Thyroid gland (tissue), 4 donors: ENCODE measurements around the gene CELF5.

Experiments
- POLR2A ChIP-seq, 2 donors: fragments of 450-650 bp; IDR thresholded peaks; one replicate each; pipeline ENCODE4 v1.6.1; 2017; ENCODE audit warnings: antibody characterized with exemption in 2 of 2, mild to moderate bottlenecking in 2 of 2, moderate library complexity in 1 of 2
- TF ChIP-seq, protein P1 (sequence below), 6 experiments: fragments of 200-600 bp in 3 of 6; fragments of 450-650 bp in 3 of 6; sonication (generic) in 3 of 6; IDR thresholded peaks; one replicate each; pipeline ENCODE4 v1.5.1; 2016 to 2019; ENCODE audit warnings: antibody characterized with exemption in 6 of 6, mild to moderate bottlenecking in 2 of 6, inconsistent platforms in 1 of 6, moderate library complexity in 1 of 6

DNA sequence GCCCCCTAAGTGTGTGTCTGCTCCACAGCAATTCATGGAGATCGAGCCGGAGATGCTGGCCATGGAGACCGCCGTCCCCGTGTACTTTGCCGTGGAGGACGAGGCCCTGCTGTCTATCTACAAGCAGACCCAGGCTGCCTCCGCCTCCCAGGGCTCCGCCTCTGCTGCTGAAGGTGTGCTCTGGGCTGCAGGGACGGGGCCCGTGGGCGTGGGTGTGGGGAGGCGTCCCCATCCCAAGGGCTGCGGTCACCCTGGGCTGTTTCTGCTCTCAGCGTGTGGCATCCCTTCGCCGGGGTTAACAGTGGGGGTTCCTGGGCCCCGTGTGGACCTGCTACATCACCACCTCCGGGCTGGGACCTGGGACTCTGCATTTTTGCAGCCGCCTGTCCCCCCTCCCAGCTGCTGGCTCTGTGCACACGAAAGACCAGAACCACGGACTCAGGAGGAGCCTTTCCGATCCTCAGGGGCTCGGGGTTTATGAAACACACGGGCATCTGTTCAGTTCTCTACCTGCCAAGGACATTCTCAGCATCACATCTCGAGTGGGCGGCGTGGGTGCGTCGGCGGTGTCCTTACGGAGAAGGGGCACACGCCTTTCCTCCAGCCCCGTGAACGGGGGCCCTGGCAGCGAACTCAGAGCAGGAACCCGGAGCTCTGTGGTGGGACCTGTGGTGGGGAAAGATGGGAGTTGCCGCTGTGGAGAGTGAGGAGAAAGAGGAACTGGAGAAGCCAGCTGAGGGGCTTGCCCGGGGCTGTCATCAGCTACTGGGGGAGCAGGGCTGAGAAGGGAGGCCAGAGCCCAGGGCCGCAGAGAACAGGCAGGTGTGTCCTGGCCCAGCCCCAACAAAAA, 31.0 kb upstream of the CELF5 start:
- TF ChIP-seq, protein P1, sequence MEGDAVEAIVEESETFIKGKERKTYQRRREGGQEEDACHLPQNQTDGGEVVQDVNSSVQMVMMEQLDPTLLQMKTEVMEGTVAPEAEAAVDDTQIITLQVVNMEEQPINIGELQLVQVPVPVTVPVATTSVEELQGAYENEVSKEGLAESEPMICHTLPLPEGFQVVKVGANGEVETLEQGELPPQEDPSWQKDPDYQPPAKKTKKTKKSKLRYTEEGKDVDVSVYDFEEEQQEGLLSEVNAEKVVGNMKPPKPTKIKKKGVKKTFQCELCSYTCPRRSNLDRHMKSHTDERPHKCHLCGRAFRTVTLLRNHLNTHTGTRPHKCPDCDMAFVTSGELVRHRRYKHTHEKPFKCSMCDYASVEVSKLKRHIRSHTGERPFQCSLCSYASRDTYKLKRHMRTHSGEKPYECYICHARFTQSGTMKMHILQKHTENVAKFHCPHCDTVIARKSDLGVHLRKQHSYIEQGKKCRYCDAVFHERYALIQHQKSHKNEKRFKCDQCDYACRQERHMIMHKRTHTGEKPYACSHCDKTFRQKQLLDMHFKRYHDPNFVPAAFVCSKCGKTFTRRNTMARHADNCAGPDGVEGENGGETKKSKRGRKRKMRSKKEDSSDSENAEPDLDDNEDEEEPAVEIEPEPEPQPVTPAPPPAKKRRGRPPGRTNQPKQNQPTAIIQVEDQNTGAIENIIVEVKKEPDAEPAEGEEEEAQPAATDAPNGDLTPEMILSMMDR (IDR thresholded peaks at IDR 0.05), result no peak
- no peak for TF ChIP-seq POLR2A (IDR thresholded peaks at IDR 0.05)
